Kidney (tissue), 14 donors: Measurements from ENCODE around the gene SLC6A17. TPM values are rescaled to one million over a fixed set of nuclear protein-coding genes. Genes with fewer than 3 reads are reported as not detected.

ENCODE experiments used
- DNase-seq, 5 donors: peaks; one replicate each; pipeline ENCODE4 v3.0.0-alpha.2; 2013 to 2020
- FAIRE-seq: peaks from 2 replicates; lab custom pipeline; 2012; peaks lifted over from hg19 to GRCh38; lab: Jason Lieb, UNC
- H3K27ac ChIP-seq, 2 donors: one replicate each; pipeline ENCODE4 v1.7.0; 2013; ENCODE audit warnings: low read depth in 2 of 2, low read length in 2 of 2, inconsistent platforms in 1 of 2
- H3K27me3 ChIP-seq: one replicate; pipeline ENCODE4 v1.7.1; 2013; ENCODE audit warnings: low read length, inconsistent platforms; ENCODE audit not compliant: control insufficient read depth, insufficient read depth
- H3K36me3 ChIP-seq, 3 donors: one replicate each; pipeline versions ENCODE4 v1.7.0 to v1.7.1; 2013; ENCODE audit warnings: low read length in 3 of 3, control low read depth in 1 of 3, inconsistent platforms in 1 of 3; ENCODE audit not compliant: insufficient read depth in 3 of 3, control insufficient read depth in 2 of 3
- H3K4me1 ChIP-seq, 3 donors: one replicate each; pipeline versions ENCODE4 v1.7.0 to v1.7.1; 2013; ENCODE audit warnings: low read length in 3 of 3, inconsistent platforms in 1 of 3, low read depth in 1 of 3; ENCODE audit not compliant: control insufficient read depth in 2 of 3, insufficient read depth in 2 of 3
- H3K4me3 ChIP-seq, 3 donors: one replicate each; pipeline versions ENCODE4 v1.7.0 to v1.8.1; 2013; ENCODE audit warnings: low read length in 3 of 3, control low read depth in 1 of 3, inconsistent platforms in 1 of 3
- H3K9ac ChIP-seq, 3 donors: one replicate each; pipeline versions ENCODE4 v1.7.0 to v1.7.1; 2013; ENCODE audit warnings: low read length in 3 of 3, control low read depth in 1 of 3, inconsistent platforms in 1 of 3
- H3K9me3 ChIP-seq, 3 donors: one replicate each; pipeline versions ENCODE4 v1.7.0 to v1.7.1; 2013; ENCODE audit warnings: low read length in 3 of 3, control low read depth in 1 of 3, inconsistent platforms in 1 of 3; ENCODE audit not compliant: control insufficient read depth in 2 of 3, insufficient read depth in 1 of 3
- intact Hi-C: fragments of 100-400 bp; cut with DNase I; formaldehyde crosslinking; loops from one replicate; pipeline ENCODE4 v1.11.1; 2022
- polyA plus RNA-seq: library from polyadenylated mRNA; stranded (reverse); fragments of 350-450 nt; fragmentation: Illumina TruSeq; extraction: RNeasy Lipid Tissue Mini Kit (QIAGEN cat#74804); gene quantifications from one replicate; pipeline ENCODE4 v1.2.3, GENCODE V29; 2014; ENCODE audit warnings: low read depth, low replicate concordance; ENCODE audit not compliant: insufficient read depth
- total RNA-seq: library from RNA; stranded (reverse); fragmentation: NEBNext Ultra II Directional; extraction: Animal tissue kit (Norgen Biotek cat#: 25700); gene quantifications from one replicate; pipeline ENCODE4 v1.2.1, GENCODE V29; 2021
- TF ChIP-seq, protein P1 (sequence below): IDR thresholded peaks from 3 replicates; pipeline ENCODE4 v1.5.1; 2012; ENCODE audit warnings: mild to moderate bottlenecking, moderate library complexity, borderline replicate concordance; ENCODE audit not compliant: insufficient read depth; ENCODE audit errors: extremely low read depth
- donor health status: control.
- donor health status: control.
- donor health status: control.
- donor health status: control.
- donor health status: control.
- donor health status: DM: yes; HTN: yes; CAD: no.
- donor health status: Normal renal cell carcinoma (clear cell type).

The SLC6A17 gene
- total and polyA plus RNA-seq, 2 donors from 2014 or later, result 1.7 to 2.3 TPM

DNA sequence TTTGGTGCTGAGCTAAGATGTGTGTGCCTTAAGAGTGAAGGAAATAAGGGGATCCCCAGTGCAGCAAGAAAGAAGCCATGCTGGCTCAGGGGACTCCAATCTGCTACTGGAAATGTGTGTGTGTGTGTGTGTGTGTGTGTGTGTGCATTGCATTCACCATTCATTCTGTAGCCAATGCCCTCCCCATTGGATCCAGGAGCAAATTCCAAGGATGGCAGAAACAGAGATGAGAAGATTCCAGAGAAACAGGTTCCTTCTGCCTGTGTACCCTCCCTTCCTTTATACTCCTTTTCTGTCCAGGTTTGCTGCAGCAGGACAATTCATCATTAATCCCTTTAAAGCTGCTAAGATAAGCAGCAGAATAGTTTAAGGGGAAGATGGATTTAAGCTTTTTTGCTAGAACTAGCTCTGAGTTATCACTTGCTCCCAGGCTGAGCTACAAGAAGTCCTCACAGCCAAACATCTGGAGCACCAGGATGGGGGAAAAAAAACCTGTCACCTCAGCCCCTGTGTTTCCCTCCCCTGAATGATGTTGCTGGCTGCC, 3.2 kb downstream of the SLC6A17 start:
- Histone ChIP-seq H3K9me3 (no peaks in the 10 kb centered on the region), H3K36me3 (no peaks in the 10 kb centered on the region), H3K9ac (no peak overlapping the region), H3K4me1 (no peaks in the 10 kb centered on the region), H3K27ac (no peak overlapping the region), H3K27me3 (peaks cover 37% of the 10 kb centered on the region), H3K4me3 (no peak overlapping the region)
- no peak for DNase-seq
- TF ChIP-seq, protein P1, sequence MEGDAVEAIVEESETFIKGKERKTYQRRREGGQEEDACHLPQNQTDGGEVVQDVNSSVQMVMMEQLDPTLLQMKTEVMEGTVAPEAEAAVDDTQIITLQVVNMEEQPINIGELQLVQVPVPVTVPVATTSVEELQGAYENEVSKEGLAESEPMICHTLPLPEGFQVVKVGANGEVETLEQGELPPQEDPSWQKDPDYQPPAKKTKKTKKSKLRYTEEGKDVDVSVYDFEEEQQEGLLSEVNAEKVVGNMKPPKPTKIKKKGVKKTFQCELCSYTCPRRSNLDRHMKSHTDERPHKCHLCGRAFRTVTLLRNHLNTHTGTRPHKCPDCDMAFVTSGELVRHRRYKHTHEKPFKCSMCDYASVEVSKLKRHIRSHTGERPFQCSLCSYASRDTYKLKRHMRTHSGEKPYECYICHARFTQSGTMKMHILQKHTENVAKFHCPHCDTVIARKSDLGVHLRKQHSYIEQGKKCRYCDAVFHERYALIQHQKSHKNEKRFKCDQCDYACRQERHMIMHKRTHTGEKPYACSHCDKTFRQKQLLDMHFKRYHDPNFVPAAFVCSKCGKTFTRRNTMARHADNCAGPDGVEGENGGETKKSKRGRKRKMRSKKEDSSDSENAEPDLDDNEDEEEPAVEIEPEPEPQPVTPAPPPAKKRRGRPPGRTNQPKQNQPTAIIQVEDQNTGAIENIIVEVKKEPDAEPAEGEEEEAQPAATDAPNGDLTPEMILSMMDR, result no peak
- FAIRE-seq, result no peak
- intact Hi-C loops, result no loop called here

DNA sequence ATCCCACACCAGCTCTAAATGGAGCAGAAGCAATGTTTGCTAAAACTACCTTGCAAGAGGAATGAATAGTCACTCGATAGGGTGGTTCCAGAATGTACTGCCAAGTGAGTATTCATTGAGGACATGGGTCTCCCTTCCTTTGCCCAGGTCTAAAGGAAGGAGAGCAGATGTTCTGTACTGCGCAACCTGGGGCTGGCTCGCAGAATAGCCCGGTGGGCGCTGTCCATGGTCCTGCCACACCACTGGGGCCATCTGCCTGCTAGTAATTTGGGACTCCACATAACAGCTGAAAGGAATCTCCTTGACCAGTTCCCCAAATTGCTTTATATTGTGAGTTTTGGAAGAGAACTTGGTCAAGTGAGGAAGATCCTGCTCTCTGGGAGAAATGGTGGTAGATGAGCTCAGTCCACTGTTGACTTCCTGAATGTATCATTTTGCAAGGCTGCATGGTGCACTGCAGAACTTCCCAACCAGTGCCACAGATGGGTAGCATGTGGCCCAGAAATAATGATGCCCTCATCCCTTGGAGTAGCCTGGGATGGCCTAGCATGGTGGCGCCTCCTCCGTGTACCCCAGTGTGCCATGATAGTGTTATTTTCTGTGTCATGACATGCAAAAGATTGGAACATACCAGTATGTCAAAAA, 5.7 kb downstream of the SLC6A17 start:
- Histone ChIP-seq H3K9ac (no peak overlapping the region), H3K36me3 (no peaks in the 10 kb centered on the region), H3K27me3 (peaks cover 24% of the 10 kb centered on the region), H3K9me3 (no peaks in the 10 kb centered on the region), H3K4me3 (no peak overlapping the region), H3K4me1 (no peaks in the 10 kb centered on the region), H3K27ac (no peak overlapping the region)
- FAIRE-seq, result no peak
- DNase-seq, result peak; percentile 78 to 91 (median 87)
- intact Hi-C loops, result no loop called here
- TF ChIP-seq, protein P1, result no peak

DNA sequence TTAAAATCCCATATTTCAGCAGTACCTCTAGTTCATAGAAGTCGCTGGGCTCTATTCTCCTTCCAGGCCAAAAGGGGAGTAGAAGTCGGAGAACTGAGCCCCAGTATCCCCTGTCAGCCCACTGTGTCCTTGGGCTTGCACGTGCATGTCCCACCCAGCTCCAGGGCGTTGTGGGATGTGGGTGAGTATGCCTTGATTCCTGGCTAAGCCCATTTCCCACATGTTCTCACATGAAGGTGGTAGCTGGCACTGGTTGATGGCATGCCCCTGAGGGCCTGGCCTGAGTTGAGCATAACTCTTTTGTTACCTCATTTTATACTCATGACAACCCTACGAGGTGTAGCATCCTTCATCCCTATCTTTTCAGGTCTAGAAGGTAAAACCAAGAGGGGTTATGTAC, 8.0 kb downstream of the SLC6A17 start:
- Histone ChIP-seq H3K4me1 (no peaks in the 10 kb centered on the region), H3K9ac (no peak overlapping the region), H3K27ac (no peak overlapping the region), H3K9me3 (no peaks in the 10 kb centered on the region), H3K4me3 (no peak overlapping the region), H3K27me3 (peaks cover 9% of the 10 kb centered on the region), H3K36me3 (no peaks in the 10 kb centered on the region)
- DNase-seq (no peak), FAIRE-seq (no peak)
- TF ChIP-seq, protein P1, result no peak
- intact Hi-C loops, result no loop called here
